ENCODE measurements around the gene NFKBIL1. TPM values are rescaled to one million over a fixed set of nuclear protein-coding genes. Genes with fewer than 3 reads are reported as not detected.

Gene NFKBIL1
- total RNA-seq, 3 donors from 2014 or later (not counting 1 experiment from before 2014, with no cell fraction given) = 8.1 to 10.9 (median 10.7) TPM

GRCh38 chr6:31529329-31530150 is 17.9 kb upstream of the NFKBIL1 start:
- Mint-ChIP-seq H3K9me3 (no peaks in the 10 kb centered on the region), H3K27ac (peak overlapping the region; percentile 31 to 70)
- ATAC-seq = no peak

GRCh38 chr6:31530659-31531058 is 16.7 kb upstream of the NFKBIL1 start:
- Mint-ChIP-seq H3K4me1 (peaks cover 12 to 22% of the 10 kb centered on the region in 2 donors), H3K27ac (peak overlapping the region in 1 of 2 donors; percentile 31), H3K9me3 (no peaks in the 10 kb centered on the region), H3K27me3 (ENCODE audit: low read depth in 2 of 2) (no peaks in the 10 kb centered on the region), H3K4me3 (no peak overlapping the region), H3K36me3 (peaks cover 8% of the 10 kb centered on the region)
- DNase-seq (no peak), ATAC-seq (no peak)
- Histone ChIP-seq H3K27me3 (ENCODE audit: control insufficient read depth, insufficient read depth, low read length) (no peaks in the 10 kb centered on the region), H3K4me3 (ENCODE audit: low read length) (no peak overlapping the region), H3K9me3 (ENCODE audit: control insufficient read depth, insufficient read depth, low read length) (no peaks in the 10 kb centered on the region), H3K27ac (ENCODE audit: low read length) (no peak overlapping the region), H3K4me1 (ENCODE audit: control insufficient read depth, insufficient read depth, low read length) (no peaks in the 10 kb centered on the region), H3K36me3 (ENCODE audit: control insufficient read depth, insufficient read depth, low read length) (peaks cover 60% of the 10 kb centered on the region)
- 92% methylated on average over 5 of the region's 6 CpGs for WGBS (ENCODE audit: insufficient coverage)
- no peak for TF ChIP-seq CTCF (IDR thresholded peaks at IDR 0.05)
- intact Hi-C loops (cut with micrococcal nuclease) = no loop called here

More at GRCh38 chr6:31529329-31530150, 17.9 kb upstream of the NFKBIL1 start:
- H3K36me3 Mint-ChIP-seq = peaks cover 8% of the 10 kb centered on the region
- no peaks in the 10 kb centered on the region for H3K27me3 Mint-ChIP-seq (ENCODE audit: low read depth in 2 of 2)
- no peaks in the 10 kb centered on the region for H3K9me3 ChIP-seq (ENCODE audit: control insufficient read depth, insufficient read depth, low read length)
- no peak overlapping the region for H3K4me3 ChIP-seq (ENCODE audit: low read length)
- peaks cover 11 to 19% of the 10 kb centered on the region in 2 donors for H3K4me1 Mint-ChIP-seq
- no peak overlapping the region for H3K27ac ChIP-seq (ENCODE audit: low read length)
- no peak for TF ChIP-seq CTCF (IDR thresholded peaks at IDR 0.05)
- peaks cover 49% of the 10 kb centered on the region for H3K36me3 ChIP-seq (ENCODE audit: control insufficient read depth, insufficient read depth, low read length)
- WGBS (ENCODE audit: insufficient coverage) = 68% methylated on average over 12 of the region's 12 CpGs
- no peak overlapping the region for H3K4me3 Mint-ChIP-seq
- intact Hi-C loops (cut with micrococcal nuclease) = no loop called here
- no peaks in the 10 kb centered on the region for H3K27me3 ChIP-seq (ENCODE audit: control insufficient read depth, insufficient read depth, low read length)
- H3K4me1 ChIP-seq (ENCODE audit: control insufficient read depth, insufficient read depth, low read length) = no peaks in the 10 kb centered on the region
- no peak for DNase-seq

- DNase-seq (no peak), ATAC-seq (no peak)
- no peaks in the 10 kb centered on the region for H3K27me3 Mint-ChIP-seq (ENCODE audit: low read depth in 2 of 2)
- no peak for TF ChIP-seq CTCF (IDR thresholded peaks at IDR 0.05)
- H3K27ac Mint-ChIP-seq = no peak overlapping the region
- peaks cover 17 to 27% of the 10 kb centered on the region in 2 donors for H3K4me1 Mint-ChIP-seq
- H3K9me3 Mint-ChIP-seq = no peaks in the 10 kb centered on the region
- WGBS (ENCODE audit: insufficient coverage) = 97% methylated on average over 5 of the region's 7 CpGs
- no peaks in the 10 kb centered on the region for H3K9me3 ChIP-seq (ENCODE audit: control insufficient read depth, insufficient read depth, low read length)
- peaks cover 65% of the 10 kb centered on the region for H3K36me3 ChIP-seq (ENCODE audit: control insufficient read depth, insufficient read depth, low read length)
- H3K4me3 Mint-ChIP-seq = no peak overlapping the region
- H3K36me3 Mint-ChIP-seq = peaks cover 11% of the 10 kb centered on the region
- H3K4me3 ChIP-seq (ENCODE audit: low read length) = no peak overlapping the region
- H3K27ac ChIP-seq (ENCODE audit: low read length) = no peak overlapping the region
- H3K4me1 ChIP-seq (ENCODE audit: control insufficient read depth, insufficient read depth, low read length) = no peaks in the 10 kb centered on the region
- intact Hi-C loops (cut with micrococcal nuclease) = no loop called here
- no peaks in the 10 kb centered on the region for H3K27me3 ChIP-seq (ENCODE audit: control insufficient read depth, insufficient read depth, low read length)
Measured at GRCh38 chr6:31531162-31531561, 16.2 kb upstream of the NFKBIL1 start.

Measured in natural killer cell (primary cell).